Measurements from ENCODE around the gene PTPRG. TPM values are rescaled to one million over a fixed set of nuclear protein-coding genes. Genes with fewer than 3 reads are reported as not detected.
"Not testable (repeated sequence)": the region's sequence is repeated elsewhere in the genome, so short reads cannot be mapped to it uniquely, and the experiment has no call there.

The PTPRG gene
- total RNA-seq, 1 donor: 41.0 TPM

DNA sequence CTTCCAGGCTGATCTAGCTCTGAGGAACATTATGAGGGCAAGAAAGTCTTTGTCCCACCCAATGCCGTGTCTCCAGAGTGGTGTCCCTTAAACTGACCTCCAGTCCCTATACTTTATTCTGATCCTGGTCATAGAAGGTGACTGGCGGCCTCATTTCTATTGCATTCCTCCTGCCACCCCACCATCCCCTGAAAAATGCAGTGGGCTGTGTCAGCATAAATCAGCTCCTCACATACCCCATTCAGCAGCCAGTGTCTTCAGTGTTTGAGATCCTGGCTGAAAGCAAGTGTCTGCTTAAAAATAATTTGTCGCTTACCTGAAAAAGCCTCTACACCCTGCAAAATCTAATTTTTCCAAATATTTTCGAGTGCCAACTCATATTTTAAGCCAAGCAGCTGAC, 465.9 kb downstream of the PTPRG start:
- no peak overlapping the region for H3K4me3 ChIP-seq (ENCODE audit: low read depth, low read length)
- TF ChIP-seq, protein P1, sequence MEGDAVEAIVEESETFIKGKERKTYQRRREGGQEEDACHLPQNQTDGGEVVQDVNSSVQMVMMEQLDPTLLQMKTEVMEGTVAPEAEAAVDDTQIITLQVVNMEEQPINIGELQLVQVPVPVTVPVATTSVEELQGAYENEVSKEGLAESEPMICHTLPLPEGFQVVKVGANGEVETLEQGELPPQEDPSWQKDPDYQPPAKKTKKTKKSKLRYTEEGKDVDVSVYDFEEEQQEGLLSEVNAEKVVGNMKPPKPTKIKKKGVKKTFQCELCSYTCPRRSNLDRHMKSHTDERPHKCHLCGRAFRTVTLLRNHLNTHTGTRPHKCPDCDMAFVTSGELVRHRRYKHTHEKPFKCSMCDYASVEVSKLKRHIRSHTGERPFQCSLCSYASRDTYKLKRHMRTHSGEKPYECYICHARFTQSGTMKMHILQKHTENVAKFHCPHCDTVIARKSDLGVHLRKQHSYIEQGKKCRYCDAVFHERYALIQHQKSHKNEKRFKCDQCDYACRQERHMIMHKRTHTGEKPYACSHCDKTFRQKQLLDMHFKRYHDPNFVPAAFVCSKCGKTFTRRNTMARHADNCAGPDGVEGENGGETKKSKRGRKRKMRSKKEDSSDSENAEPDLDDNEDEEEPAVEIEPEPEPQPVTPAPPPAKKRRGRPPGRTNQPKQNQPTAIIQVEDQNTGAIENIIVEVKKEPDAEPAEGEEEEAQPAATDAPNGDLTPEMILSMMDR (IDR thresholded peaks at IDR 0.05; ENCODE audit: insufficient read depth, low read depth, low read length): no peak
- no peak for DNase-seq (ENCODE audit: low read depth)

DNA sequence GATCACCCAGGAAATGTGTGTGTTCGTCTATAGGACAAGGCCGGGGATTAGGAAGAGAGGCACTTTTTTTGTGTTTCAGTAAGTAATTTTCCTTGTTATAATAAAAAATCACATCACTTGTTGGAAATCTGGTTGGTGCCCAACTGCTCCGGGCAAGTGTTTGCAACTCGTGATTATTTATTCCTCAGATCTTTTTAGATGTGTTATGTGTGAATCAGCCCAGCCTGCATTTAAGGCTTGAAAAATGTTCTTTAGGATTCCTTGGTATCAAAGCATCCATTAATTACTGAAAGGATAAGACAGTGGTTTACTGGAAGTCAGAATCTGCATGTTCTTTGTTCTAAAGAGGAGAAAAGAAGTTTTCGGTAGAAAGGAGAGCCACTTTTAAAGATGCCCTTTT, 466.4 kb downstream of the PTPRG start:
- no peak overlapping the region for H3K4me3 ChIP-seq (ENCODE audit: low read depth, low read length)
- TF ChIP-seq, protein P1 (IDR thresholded peaks at IDR 0.05; ENCODE audit: insufficient read depth, low read depth, low read length): no peak
- no peak for DNase-seq (ENCODE audit: low read depth)

DNA sequence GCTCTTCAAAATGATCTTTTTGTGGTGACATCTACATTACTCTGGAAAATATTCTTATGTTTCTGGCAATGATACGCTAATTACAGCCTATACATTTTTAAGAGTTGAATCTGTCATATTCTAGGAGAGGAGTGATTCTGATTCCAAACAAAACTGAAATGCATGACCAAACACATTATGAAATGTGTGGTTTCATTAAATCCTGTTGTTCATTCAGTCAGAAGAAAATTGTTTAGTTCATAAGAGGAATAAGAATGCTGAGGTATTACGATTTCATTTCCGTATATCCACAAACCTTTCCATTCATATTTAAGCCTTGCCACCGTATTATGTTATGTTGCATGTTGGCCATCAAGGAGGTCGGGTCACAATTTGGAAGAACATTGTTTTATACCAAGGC, 466.9 kb downstream of the PTPRG start:
- H3K4me3 ChIP-seq (ENCODE audit: low read depth, low read length): no peak overlapping the region
- TF ChIP-seq, protein P1 (IDR thresholded peaks at IDR 0.05; ENCODE audit: insufficient read depth, low read depth, low read length): no peak
- no peak for DNase-seq (ENCODE audit: low read depth)

DNA sequence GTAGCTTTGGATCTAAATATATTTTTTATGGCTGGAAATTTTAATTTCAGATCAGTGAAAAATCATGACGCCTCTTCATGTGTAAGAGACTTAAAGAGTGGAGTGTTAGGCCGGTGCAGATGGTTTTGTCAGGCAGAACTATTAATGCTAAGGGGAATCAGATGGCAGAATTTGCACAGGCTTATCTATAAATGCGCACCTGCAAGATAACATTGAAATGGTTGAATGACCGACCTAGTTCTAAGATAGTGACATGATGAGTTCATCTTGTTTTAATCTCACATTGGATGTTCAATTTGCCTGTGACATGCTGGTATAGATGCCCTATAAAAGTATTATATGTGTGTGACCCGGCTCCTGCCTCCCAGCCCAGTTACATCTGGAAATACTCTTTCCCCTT, 471.4 kb downstream of the PTPRG start:
- TF ChIP-seq, protein P1 (IDR thresholded peaks at IDR 0.05; ENCODE audit: insufficient read depth, low read depth, low read length): no peak
- no peak for DNase-seq (ENCODE audit: low read depth)
- no peak overlapping the region for H3K4me3 ChIP-seq (ENCODE audit: low read depth, low read length)

DNA sequence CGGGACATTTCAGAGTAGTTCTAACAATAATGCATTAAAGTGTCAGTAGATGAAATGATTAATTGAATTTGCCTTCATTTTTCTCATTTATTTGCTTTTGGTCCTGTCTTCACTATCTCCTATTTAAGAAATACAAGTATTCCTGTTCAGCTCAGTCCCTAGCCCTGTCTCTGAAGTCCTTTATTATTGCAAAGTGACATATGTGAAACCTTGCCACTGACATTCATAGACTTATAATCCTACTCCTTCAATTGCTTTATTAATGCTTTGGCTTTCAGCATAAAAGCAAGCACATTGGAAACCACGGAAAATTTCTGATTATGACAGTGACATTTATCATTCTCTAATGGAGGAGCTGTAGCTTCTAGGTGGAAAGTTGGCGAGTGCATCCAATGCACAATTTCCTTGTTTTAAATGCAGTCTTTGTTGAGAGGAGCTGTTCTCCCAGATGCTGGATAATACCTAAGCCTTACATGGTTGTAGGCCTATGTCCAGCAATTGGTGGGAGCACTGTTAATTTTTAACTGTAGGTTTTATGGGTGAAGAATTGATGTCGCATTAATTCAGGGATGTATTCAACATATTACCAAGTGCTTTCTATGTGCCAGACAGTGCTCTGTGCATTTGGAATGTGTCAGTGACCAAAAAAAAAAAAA, 474.2 kb downstream of the PTPRG start:
- H3K4me3 ChIP-seq (ENCODE audit: low read depth, low read length): no peak overlapping the region
- TF ChIP-seq, protein P1 (IDR thresholded peaks at IDR 0.05; ENCODE audit: insufficient read depth, low read depth, low read length): no peak
- no peak for DNase-seq (ENCODE audit: low read depth)

DNA sequence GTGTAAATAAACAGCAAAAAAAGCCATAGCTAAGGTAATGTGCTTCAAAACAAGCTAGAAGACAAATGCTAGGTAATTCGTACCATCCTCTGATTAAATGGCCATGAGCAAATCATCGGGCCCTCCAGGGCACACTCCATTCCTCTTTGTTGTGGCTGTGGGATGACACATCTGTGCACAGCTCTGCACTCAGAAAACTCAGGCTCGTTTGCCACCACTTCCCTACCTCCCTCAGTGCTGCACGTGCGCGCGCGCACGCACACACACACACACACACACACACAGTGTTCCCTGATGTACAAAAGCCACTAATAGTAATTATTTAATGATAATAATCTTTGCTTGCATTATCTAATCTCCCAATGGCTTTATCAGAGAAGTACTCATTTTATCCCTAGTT, 475.4 kb downstream of the PTPRG start:
- TF ChIP-seq, protein P1 (IDR thresholded peaks at IDR 0.05; ENCODE audit: insufficient read depth, low read depth, low read length): no peak
- no peak overlapping the region for H3K4me3 ChIP-seq (ENCODE audit: low read depth, low read length)
- no peak for DNase-seq (ENCODE audit: low read depth)

DNA sequence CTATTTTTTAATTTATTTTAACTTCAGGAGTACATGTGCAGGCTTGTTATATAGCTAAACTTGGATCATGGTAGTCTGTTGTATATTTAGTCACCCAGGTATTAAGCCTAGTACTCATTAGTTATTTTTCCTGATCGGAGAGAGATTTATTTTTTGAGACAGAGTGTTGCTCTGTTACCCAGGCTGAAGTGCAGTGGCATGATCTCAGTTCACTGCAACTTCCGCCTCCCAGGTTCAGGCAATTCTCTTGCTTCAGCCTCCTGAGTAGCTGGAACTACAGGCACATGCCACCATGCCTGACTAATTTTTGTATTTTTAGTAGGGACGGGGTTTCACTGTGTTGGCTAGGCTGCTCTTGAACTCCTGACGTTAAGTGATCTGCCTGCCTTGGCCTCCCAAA, 477.4 kb downstream of the PTPRG start:
- H3K4me3 ChIP-seq (ENCODE audit: low read depth, low read length); DNase-seq (ENCODE audit: low read depth): not testable (repeated sequence)
